ENCODE measurements around the gene WBP11.
"Not testable (repeated sequence)": the region's sequence is repeated elsewhere in the genome, so short reads cannot be mapped to it uniquely, and the experiment has no call there.

Gene WBP11

DNA sequence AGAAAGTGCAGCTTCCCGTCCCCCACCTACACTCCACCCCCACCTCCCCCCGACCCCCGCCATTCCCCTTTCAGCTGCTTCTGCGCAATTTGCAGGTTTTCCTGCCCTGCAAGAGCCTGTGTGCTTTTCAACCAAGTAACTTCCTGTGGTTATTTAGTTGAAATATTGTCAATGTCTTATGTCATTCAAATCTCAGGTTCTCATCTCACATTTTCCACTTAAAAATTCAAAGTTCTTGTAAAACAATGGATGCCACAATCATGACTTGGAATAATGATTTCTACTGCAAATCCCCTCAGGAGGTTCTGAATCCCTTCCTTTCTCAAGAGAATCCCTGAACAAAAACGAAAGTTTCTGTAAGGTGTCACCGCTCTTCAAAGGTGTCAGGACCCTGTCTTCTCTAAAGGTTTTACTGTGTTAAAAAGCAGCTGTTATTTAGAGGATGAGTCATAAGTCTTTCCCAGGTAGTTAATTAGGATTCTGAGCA lies 31.6 kb downstream of the WBP11 start:
- DNase-seq (ENCODE audit: low spot score) = no peak

DNA sequence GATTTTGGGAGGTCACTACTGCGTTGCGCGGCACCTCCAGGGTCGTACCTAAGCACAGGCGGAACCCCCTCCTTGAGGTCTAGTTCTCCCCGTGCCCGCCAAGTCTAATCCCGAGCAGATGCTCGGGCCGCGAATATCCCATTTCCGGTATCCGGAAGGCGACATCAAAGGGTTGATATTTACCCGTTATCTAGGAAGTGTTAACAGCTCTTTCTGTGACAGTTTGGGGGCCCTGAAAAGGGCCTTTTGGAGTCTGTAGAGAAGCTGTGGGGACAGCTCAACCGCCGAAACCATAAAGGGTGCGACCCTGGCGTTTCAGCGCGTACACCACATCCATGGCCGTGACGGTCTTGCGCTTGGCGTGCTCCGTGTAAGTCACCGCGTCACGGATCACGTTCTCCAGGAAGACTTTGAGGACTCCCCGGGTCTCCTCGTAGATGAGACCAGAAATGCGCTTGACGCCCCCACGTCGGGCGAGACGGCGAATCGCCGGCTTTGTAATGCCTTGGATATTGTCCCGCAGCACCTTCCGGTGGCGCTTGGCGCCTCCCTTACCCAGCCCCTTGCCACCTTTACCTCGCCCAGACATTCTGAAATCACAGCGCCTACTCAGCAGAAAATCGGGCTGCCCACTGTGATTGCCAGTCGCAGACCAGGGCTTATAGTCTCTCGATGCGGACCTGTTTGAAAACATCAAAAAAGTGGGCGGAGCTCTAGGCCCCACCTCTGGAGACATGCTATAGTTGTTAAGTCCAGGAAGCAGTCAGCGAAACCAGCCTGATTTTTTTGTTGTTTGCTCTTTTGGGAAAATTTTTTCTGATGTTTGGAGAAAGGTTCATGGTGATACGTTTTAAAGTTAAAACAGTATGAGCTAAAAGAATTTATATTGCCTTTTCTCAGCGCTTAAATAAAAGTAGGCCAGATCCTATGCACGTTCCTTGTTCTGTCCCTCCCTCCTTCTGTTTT lies 32.5 kb downstream of the WBP11 start:
- peak; percentile 85 for DNase-seq (ENCODE audit: low spot score)

DNA sequence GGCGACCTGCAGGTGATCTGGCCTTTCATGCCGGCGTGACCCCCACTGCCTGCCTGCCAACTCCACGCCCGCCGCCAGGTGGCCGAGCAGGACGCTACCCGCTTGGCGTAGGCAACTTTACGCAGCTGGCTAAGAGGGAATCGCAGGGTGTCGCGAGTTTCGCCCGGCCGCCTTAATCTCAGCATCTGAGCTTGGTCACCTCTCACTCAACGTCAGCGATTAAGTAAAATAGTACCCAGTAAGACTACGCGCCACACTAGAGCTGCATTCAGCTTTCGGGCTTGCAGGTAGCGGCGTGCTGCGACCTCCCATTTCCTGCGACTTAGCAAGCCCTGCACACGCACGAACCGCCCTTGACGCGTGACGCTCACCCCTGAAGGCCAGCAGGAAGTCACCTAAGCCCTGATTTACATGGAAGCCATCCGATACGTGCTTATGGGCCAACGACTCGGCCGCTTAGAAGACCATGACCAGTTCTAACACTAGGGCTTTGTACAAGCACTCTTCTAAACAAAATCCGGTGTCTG lies 33.2 kb downstream of the WBP11 start:
- peak; percentile 51 for DNase-seq (ENCODE audit: low spot score)

DNA sequence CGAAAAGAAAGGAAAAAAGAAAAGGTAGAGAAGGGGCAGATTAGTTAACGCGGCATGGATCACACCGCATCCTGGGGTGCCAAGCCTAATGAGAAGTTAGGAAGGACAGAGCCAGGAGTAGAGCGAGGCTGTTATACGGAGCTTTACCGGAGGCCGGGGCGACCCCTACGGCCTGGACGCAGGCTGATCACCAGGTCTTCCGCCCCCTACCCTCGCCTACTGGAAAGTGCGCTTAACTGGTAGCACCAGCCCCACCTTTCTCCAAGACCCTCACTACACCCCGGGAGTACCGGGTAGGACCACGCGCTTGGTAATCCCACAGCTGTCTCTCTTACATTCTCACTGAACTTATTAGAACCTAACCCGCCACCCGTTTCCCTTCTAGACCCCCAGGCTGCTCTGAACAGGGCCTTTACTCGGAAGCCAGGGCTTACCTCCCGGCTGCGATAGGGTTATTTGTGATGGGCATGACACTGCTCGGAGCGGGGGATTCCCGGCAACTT lies 33.8 kb downstream of the WBP11 start:
- no peak for DNase-seq (ENCODE audit: low spot score)

DNA sequence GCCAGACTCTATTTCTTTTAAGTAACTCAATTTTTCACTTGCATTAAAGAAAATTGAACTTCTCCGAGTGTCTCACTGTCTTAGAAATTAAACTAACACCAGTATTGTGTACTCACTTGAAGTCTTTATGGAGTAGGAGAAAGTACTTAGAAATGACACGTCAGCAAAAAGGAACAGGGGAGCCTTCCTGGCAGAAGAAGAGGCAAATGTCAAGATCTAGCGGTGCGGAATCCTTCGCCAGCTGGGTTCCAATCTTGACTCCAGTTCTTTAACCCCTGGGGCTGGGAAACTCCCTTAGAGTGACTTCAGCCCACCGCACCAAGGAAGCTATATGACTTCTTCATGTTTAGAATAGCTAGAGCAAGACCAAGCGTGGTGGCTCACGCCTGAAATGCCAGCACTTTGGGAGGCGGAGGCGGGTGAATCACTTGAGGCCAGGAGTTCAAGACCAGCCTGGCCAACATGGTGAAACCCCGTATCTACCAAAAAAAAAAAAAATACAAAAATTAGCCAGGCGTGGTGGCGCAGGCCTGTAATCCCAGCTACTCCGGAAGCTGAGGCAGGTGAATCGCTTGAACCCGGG lies 34.4 kb downstream of the WBP11 start:
- DNase-seq (ENCODE audit: low spot score) = no peak

DNA sequence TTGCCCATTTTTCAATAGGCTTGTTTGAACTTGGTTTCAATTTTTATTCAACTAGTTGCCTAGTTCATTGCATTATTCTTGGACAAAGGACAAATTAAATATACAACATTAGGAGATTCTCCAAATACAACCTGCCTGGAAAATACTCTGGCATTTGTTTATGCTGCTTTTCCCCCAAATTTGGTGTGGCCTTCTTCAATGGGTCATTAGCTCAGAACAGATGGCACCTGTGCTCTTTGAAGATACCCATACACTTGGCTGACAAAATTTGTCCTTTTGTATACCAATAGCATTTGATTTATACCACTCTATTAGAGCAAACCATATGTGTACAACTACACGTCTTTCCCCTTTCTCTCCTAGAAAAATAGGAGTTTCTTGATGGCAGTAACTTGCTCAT lies 35.7 kb downstream of the WBP11 start:
- DNase-seq (ENCODE audit: low spot score) = no peak

DNA sequence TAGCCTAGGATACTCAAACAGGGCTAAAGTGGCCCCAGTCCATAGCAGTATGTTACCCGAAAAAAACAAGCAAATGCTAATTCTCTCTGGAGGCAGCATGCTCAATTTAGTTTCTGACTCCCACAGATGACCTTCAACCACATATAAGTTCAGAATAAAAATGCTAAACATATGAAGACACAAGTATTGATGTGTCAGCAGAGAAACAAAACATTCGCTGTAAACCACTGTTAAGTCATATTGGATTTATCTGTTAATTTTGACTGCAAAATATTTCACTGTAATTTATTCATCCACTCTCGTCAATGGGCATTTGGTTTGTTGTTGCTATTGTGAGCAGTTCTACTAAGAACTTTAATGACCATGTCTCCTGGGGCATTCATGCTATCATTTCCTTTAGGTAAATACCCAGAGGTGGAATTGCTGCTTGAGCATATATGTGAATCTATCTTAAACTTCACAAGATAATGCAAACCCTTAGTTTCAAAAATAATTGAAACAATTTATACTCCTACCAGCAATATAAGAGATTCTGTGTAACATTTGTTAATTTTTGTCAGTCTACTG lies 36.5 kb downstream of the WBP11 start:
- no peak for DNase-seq (ENCODE audit: low spot score)

DNA sequence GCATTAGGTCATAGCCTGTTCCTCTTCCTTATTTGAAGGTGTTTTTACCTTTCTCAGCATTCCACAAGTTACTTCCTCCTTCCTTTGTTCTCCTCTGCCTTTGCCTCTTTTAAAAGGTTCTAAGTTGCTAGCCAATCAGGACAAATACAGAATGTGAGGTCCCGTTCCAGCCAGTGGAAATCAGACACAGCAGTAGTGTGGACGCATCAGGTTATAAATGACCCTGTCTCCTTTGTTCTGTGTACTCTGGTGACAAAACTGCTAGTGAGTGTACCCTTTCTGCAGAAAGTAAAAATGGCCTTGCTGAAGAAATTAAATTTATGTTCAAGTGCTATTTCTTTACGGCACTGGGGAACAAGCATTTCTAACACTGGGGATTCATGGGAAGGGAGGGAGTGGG lies 37.3 kb downstream of the WBP11 start:
- DNase-seq (ENCODE audit: low spot score) = not testable (repeated sequence)

DNA sequence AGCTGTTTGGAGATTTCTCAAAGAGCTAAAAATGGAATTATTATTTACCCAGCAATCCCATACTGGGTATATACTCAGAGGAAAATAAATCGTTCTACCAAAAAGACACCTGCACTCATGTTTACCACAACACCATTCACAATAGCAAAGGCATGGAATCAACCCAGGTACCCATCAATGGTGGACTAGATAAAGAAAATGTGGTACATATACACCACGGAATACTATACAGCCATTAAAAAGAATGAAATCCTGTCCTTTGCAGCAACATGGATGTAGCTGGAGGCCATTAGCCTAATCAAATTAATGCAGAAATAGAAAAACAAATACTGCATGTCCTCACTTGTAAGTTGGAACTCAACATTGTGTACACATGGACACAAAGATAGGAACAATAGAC lies 37.9 kb downstream of the WBP11 start:
- DNase-seq (ENCODE audit: low spot score) = no peak

DNA sequence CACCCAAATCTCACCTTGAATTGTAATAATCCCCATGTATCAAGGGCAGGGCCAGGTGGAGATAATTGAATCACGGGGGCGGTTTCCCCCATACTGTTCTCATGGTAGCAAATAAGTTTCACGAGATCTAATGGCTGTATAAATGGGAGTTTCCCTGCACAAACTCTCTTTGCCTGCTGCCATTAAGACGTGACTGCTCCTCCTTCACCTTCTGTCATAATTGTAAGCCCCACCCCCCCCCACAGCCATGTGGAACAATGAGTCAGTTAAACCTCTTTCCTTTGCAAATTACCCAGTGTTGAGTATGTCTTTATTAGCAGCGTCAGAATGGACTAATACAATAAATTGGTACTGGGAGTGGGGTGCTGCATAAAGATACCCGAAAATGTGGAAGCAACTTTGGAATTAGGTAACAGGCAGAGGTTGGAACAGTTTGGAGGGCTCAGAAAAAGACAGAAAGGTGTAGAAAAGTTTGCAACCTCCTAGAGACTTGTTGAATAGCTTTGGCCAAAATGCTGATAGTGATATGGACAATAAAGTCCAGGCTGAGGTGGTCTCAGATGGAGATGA lies 43.5 kb downstream of the WBP11 start:
- DNase-seq (ENCODE audit: low spot score) = not testable (repeated sequence)

DNA sequence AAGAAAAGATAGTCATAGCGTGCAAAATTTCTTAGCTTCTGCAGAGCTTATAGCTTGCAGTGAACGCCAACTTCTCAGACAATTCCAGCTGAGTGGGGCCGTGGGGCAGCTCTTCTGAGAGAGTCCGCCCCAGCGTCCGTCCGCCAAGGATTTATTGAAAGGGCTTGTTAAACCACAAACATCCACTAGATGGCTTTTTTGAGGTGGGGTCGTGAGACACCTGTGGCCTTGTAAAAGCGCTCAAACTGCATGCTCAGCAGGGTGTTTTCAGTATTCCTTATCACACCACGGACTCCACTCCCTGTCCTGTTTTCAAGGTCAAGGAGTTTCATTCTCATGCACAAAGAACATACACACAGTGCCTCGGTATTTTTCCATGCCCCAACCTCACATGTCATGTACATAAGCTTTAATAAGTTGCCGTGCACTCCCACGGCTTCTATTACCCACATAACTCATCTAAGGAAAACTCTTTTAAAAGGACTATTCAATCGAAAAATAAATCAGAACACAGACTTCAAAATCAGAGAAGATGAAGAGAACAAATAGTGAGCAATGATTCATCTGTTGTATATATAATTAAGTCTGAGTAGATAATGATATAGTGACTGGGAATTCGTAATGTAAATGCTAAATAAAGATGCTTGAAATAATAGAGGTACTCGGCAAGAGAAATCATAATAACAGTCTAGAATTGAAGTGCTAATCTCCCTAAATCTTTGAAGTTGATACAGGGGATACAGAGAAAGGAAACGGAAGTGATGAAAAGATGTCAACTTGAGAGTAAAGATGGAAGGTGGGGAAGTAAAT lies 46.7 kb downstream of the WBP11 start:
- no peak for DNase-seq (ENCODE audit: low spot score)

DNA sequence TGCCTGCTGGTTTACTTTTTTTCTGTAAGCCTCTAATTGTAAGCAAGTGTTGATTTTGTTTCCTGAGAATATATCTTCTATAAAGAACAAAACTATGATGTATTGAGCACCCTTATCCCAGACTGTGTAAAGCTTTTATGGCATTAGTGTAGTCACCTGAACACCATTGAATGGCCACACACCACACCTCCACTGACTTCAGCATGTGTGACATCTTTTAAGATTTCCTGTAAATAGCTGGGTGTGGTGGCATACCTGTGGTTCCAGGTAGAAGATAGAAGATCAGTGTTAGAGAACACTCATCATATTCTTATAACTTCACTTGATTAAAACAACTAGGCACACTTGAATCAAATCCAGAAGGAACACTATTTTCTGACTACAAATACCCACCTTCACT lies 51.3 kb downstream of the WBP11 start:
- DNase-seq (ENCODE audit: low spot score) = no peak

DNA sequence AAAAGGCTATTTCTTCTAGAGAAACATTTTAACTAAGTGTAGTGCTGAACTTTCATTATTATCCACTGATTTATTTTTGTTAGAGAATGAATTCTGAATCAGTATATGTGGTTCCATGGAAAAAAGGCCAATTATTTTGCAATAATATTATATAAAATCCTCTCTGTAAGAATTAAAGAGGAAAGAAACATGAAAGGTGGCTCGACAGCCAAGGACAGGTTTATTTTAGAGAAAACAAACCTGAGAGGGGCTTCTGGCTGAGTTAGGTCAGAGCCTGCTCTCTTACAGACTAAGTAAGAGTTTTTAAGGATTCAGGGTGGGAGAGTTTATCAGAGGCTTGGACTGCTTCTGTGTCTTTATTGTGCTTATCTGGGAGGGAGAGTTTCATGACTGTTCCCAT lies 60.2 kb downstream of the WBP11 start:
- no peak for DNase-seq (ENCODE audit: low spot score)

DNA sequence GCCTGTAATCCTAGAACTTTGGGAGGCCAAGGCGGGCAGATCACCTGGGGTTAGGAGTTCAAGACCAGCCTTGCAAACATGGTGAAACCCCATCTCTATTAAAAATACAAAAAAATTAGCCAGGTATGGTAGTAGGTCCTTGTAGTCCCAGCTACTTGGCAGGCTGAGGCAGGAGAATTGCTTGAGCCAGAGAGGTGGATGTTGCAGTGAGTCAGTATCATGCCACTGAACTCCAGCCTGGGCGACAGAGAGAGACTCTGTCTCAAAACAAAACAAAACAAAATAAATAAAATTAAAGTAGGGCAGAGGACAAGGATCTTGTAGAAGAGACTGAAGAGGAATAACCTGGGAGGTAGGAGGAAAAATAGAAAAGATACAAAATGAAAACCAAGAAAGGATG lies 61.3 kb downstream of the WBP11 start:
- DNase-seq (ENCODE audit: low spot score) = no peak

DNA sequence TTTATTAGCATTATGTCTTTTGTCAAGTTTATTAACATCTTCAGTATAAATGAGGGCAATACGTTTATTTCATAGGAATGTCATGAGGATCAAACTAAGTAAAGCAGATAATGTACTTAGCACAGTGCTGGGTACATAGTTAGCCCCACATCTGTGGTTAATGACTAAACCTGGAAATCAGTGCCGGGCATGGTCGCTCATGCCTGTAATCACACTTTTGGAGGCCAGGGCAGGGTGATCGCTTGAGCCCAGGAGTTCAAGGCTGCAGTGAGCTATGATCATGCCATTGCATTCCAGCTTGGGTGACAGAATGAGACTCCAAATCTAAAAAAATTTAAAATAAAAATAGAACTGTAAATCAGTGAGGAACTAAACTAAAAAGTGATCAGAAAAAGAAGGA lies 62.1 kb downstream of the WBP11 start:
- DNase-seq (ENCODE audit: low spot score) = no peak

DNA sequence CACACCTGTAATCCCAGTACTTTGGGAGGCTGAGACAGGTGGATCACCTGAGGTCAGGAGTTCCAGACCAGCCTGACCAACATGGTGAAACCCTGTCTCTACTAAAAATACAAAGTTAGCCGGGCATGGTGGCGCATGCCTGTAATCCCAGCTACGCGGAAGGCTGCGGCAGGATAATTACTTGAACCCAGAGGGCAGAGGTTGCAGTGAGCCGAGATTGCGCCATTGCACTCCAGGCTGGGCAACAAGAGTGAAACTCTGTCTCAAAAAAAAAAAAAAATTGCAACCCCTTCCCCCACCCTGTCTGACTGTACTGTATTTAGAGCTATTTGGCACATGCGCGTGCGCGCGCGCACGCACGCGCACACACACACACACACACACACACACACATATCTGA lies 66.8 kb downstream of the WBP11 start:
- DNase-seq (ENCODE audit: low spot score) = not testable (repeated sequence)
